Neural progenitor cell (in vitro differentiated cells): ENCODE data around the gene B4GALNT2. TPM values are rescaled to one million over a fixed set of nuclear protein-coding genes. Genes with fewer than 3 reads are reported as not detected.
"Not testable (repeated sequence)": the region's sequence is repeated elsewhere in the genome, so short reads cannot be mapped to it uniquely, and the experiment has no call there.

Experiments
- DNase-seq: peaks from one replicate; pipeline ENCODE4 v3.0.0-alpha.2; 2016; ENCODE audit warnings: low spot score
- H2AFZ ChIP-seq: fragments of 200-600 bp; sonication (generic); replicated peaks from 2 replicates; pipeline ENCODE4 v1.6.1; 2016; ENCODE audit warnings: antibody characterized with exemption
- H3F3A ChIP-seq: fragments of 200-600 bp; sonication (generic); 2 replicates; pipeline ENCODE4 v1.6.1; 2016; ENCODE audit warnings: antibody characterized with exemption, low read depth
- H3K27ac ChIP-seq: fragments of 200-600 bp; sonication (generic); 2 replicates; pipeline ENCODE4 v1.5.1; 2016; ENCODE audit warnings: mild to moderate bottlenecking
- H3K27me3 ChIP-seq: fragments of 200-600 bp; sonication (generic); 2 replicates; pipeline ENCODE4 v1.6.1; 2016; ENCODE audit warnings: mild to moderate bottlenecking, moderate library complexity
- H3K36me3 ChIP-seq: fragments of 200-600 bp; sonication (generic); 2 replicates; pipeline ENCODE4 v1.5.1; 2016
- H3K4me1 ChIP-seq: fragments of 200-600 bp; sonication (generic); 2 replicates; pipeline ENCODE4 v1.6.1; 2016; ENCODE audit warnings: mixed run types
- H3K4me2 ChIP-seq: fragments of 200-600 bp; sonication (generic); 2 replicates; pipeline ENCODE4 v1.6.1; 2016
- H3K4me3 ChIP-seq: fragments of 200-600 bp; sonication (generic); 2 replicates; pipeline ENCODE4 v1.5.1; 2016
- H3K79me2 ChIP-seq: fragments of 200-600 bp; sonication (generic); 2 replicates; pipeline ENCODE4 v1.6.1; 2016; ENCODE audit warnings: low read depth
- H3K9ac ChIP-seq: fragments of 200-600 bp; sonication (generic); 2 replicates; pipeline ENCODE4 v1.6.1; 2016
- H3K9me3 ChIP-seq: fragments of 200-600 bp; sonication (generic); 2 replicates; pipeline ENCODE4 v1.5.1; 2016; ENCODE audit warnings: low read depth
- H4K20me1 ChIP-seq: fragments of 200-600 bp; sonication (generic); 2 replicates; pipeline ENCODE4 v1.6.1; 2016; ENCODE audit warnings: low read depth
- H3K27ac Mint-ChIP-seq: 3 replicates; pipeline ENCODE4 v1.8.0; 2021; ENCODE audit warnings: mixed read lengths
- H3K27me3 Mint-ChIP-seq: 2 replicates; pipeline ENCODE4 v1.8.0; 2022; ENCODE audit warnings: low read depth, mild to moderate bottlenecking, inconsistent platforms, moderate library complexity, mixed read lengths; ENCODE audit not compliant: insufficient read depth
- H3K36me3 Mint-ChIP-seq: 3 replicates; pipeline ENCODE4 v1.8.0; 2021; ENCODE audit warnings: mixed read lengths
- H3K4me1 Mint-ChIP-seq: 3 replicates; pipeline ENCODE4 v1.8.0; 2021; ENCODE audit warnings: mixed read lengths
- H3K4me3 Mint-ChIP-seq: 3 replicates; pipeline ENCODE4 v1.8.0; 2021; ENCODE audit warnings: mild to moderate bottlenecking, moderate library complexity, mixed read lengths
- H3K9me3 Mint-ChIP-seq: 3 replicates; pipeline ENCODE4 v1.8.0; 2020; ENCODE audit warnings: mixed read lengths
- EZH2 ChIP-seq: fragments of 200-600 bp; sonication (generic); IDR thresholded peaks from 2 replicates; pipeline ENCODE4 v1.6.1; 2017; ENCODE audit warnings: antibody characterized with exemption, mild to moderate bottlenecking, moderate library complexity
- EZH2phosphoT487 ChIP-seq: fragments of 200-600 bp; sonication (generic); IDR thresholded peaks from 2 replicates; pipeline ENCODE4 v1.6.1; 2017; ENCODE audit warnings: antibody characterized with exemption
- total RNA-seq: library from RNA; depleted of rRNA; stranded (reverse); fragments of >200 nt; gene quantifications from 2 replicates; pipeline ENCODE4 v1.2.3, GENCODE V29; 2015; ENCODE audit warnings: low replicate concordance
- TF ChIP-seq, protein P1 (sequence below): fragments of 200-600 bp; sonication (generic); IDR thresholded peaks from 2 replicates; pipeline ENCODE4 v1.5.1; 2017; ENCODE audit warnings: antibody characterized with exemption, mild to moderate bottlenecking

Gene B4GALNT2
- total RNA-seq, 1 donor from 2014 or later, result not detected

DNA sequence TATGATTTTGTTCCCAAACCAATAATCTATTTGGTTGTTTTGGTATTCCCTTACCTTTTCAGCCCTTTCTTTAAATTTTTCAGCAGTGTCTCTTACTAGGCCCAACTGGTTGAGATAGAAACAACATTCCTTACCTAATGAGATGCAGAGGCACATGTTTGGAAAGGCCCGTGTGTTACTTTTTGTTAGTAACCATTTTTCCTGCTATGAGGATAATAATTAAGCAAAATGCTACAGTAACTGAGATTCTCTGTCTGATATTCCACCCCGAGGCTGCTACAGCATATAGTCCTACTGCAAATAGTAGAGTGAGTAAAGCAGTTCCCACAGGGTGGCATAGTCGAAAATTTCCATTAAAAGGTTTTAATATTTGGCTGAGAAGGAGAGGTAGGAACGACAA, 10.0 kb upstream of the B4GALNT2 start:
- H3K4me3 ChIP-seq, result no peak overlapping the region
- Mint-ChIP-seq H3K4me3 (no peak overlapping the region), H3K9me3 (peaks cover 14% of the 10 kb centered on the region), H3K36me3 (no peaks in the 10 kb centered on the region), H3K27ac (no peak overlapping the region), H3K4me1 (peaks cover 3% of the 10 kb centered on the region), H3K27me3 (peaks cover 3% of the 10 kb centered on the region)
- H4K20me1 ChIP-seq, result no peaks in the 10 kb centered on the region
- H3K4me2 ChIP-seq, result no peak overlapping the region
- no peaks in the 10 kb centered on the region for H3K9me3 ChIP-seq
- no peak overlapping the region for H2AFZ ChIP-seq
- H3K4me1 ChIP-seq, result peaks cover 2% of the 10 kb centered on the region
- TF ChIP-seq EZH2, result no peak
- TF ChIP-seq, protein P1, sequence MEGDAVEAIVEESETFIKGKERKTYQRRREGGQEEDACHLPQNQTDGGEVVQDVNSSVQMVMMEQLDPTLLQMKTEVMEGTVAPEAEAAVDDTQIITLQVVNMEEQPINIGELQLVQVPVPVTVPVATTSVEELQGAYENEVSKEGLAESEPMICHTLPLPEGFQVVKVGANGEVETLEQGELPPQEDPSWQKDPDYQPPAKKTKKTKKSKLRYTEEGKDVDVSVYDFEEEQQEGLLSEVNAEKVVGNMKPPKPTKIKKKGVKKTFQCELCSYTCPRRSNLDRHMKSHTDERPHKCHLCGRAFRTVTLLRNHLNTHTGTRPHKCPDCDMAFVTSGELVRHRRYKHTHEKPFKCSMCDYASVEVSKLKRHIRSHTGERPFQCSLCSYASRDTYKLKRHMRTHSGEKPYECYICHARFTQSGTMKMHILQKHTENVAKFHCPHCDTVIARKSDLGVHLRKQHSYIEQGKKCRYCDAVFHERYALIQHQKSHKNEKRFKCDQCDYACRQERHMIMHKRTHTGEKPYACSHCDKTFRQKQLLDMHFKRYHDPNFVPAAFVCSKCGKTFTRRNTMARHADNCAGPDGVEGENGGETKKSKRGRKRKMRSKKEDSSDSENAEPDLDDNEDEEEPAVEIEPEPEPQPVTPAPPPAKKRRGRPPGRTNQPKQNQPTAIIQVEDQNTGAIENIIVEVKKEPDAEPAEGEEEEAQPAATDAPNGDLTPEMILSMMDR, result no peak
- TF ChIP-seq EZH2phosphoT487, result no peak
- H3K27ac ChIP-seq, result no peak overlapping the region
- H3K9ac ChIP-seq, result no peak overlapping the region
- H3F3A ChIP-seq, result no peaks in the 10 kb centered on the region
- DNase-seq, result no peak
- no peaks in the 10 kb centered on the region for H3K79me2 ChIP-seq
- no peaks in the 10 kb centered on the region for H3K36me3 ChIP-seq
- no peaks in the 10 kb centered on the region for H3K27me3 ChIP-seq

DNA sequence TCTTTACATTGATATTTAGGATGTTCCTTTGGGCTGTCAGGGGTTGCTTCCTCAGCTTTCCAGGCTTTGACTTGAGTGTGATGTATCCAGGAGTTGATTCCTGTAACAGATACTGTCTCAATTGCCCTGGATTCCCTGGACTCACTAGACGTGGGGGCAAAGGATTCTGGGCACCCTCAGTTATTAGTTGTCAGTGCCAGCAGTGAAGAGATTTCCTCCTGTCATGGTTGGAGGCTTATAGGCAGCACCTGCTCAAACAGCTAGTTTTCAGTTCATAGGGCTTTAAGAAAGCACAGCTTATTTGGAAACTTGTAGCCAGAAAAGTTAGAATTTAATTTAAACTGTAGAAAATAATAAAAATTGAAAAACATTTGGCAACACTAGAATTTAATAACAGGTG, 9.5 kb upstream of the B4GALNT2 start:
- Mint-ChIP-seq H3K36me3 (no peaks in the 10 kb centered on the region), H3K4me3 (no peak overlapping the region), H3K9me3 (peaks cover 18% of the 10 kb centered on the region), H3K4me1 (peaks cover 3% of the 10 kb centered on the region), H3K27ac (no peak overlapping the region), H3K27me3 (peaks cover 3% of the 10 kb centered on the region)
- H3K9ac ChIP-seq, result no peak overlapping the region
- no peak overlapping the region for H3K27ac ChIP-seq
- H3K27me3 ChIP-seq, result no peaks in the 10 kb centered on the region
- no peaks in the 10 kb centered on the region for H3F3A ChIP-seq
- H2AFZ ChIP-seq, result no peak overlapping the region
- no peak overlapping the region for H3K4me3 ChIP-seq
- no peak for DNase-seq
- no peaks in the 10 kb centered on the region for H3K36me3 ChIP-seq
- H3K4me1 ChIP-seq, result no peaks in the 10 kb centered on the region
- H3K4me2 ChIP-seq, result no peak overlapping the region
- TF ChIP-seq EZH2, result no peak
- TF ChIP-seq, protein P1, result no peak
- TF ChIP-seq EZH2phosphoT487, result no peak
- no peaks in the 10 kb centered on the region for H3K79me2 ChIP-seq
- no peaks in the 10 kb centered on the region for H4K20me1 ChIP-seq
- H3K9me3 ChIP-seq, result no peaks in the 10 kb centered on the region

DNA sequence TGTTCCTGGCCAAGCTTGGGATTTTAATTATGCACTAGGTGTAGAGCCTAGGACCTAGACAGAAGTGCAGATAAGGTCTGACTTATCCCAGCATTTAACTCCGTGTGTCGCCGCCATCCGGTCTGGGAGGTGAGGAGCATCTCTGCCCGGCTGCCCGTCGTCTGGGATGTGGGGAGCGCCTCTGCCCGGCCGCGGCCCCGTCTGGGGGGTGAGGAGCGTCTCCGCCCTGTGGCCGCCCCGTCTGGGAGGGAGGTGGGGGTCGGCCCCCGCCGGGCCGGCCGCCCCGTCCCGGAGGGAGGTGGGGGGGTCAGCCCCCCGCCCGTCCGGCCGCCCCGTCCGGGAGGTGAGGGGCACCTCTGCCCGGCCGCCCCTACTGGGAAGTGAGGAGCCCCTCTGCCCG, 7.1 kb upstream of the B4GALNT2 start:
- Histone ChIP-seq H3K9me3 (no peaks in the 10 kb centered on the region), H3K36me3 (no peaks in the 10 kb centered on the region), H3K27ac (no peak overlapping the region), H4K20me1 (no peaks in the 10 kb centered on the region), H2AFZ (no peak overlapping the region), H3K4me1 (no peaks in the 10 kb centered on the region), H3K79me2 (no peaks in the 10 kb centered on the region), H3K4me3 (no peak overlapping the region), H3K27me3 (peaks cover 8% of the 10 kb centered on the region), H3F3A (no peaks in the 10 kb centered on the region), H3K4me2 (no peak overlapping the region), H3K9ac (no peak overlapping the region)
- H3K9me3 Mint-ChIP-seq, result peaks cover 35% of the 10 kb centered on the region
- no peak overlapping the region for H3K4me3 Mint-ChIP-seq
- peaks cover 6% of the 10 kb centered on the region for H3K36me3 Mint-ChIP-seq
- no peak overlapping the region for H3K27ac Mint-ChIP-seq
- peaks cover 3% of the 10 kb centered on the region for H3K4me1 Mint-ChIP-seq
- H3K27me3 Mint-ChIP-seq, result peaks cover 17% of the 10 kb centered on the region
- DNase-seq, result no peak
- TF ChIP-seq EZH2phosphoT487 (no peak), EZH2 (no peak)
- TF ChIP-seq, protein P1, result no peak

- not testable (repeated sequence) for H3K9me3 ChIP-seq
Measured at GRCh38 chr17:49126183-49126859, 6.2 kb upstream of the B4GALNT2 start.

GRCh38 chr17:49129359-49129950, 3.1 kb upstream of the B4GALNT2 start:
- H3F3A ChIP-seq, H3K27ac ChIP-seq, H4K20me1 ChIP-seq, H3K4me1 ChIP-seq, H3K27ac Mint-ChIP-seq, H3K79me2 ChIP-seq, DNase-seq, H3K4me3 Mint-ChIP-seq, H3K36me3 Mint-ChIP-seq, H3K4me3 ChIP-seq, H2AFZ ChIP-seq, H3K36me3 ChIP-seq, H3K4me2 ChIP-seq, H3K9ac ChIP-seq, H3K4me1 Mint-ChIP-seq, H3K9me3 ChIP-seq: not testable (repeated sequence)
- Mint-ChIP-seq H3K9me3 (peaks cover 36% of the 10 kb centered on the region), H3K27me3 (peaks cover 50% of the 10 kb centered on the region)
- peaks cover 48% of the 10 kb centered on the region for H3K27me3 ChIP-seq

More at GRCh38 chr17:49126183-49126859, 6.2 kb upstream of the B4GALNT2 start:
- not testable (repeated sequence) for H3K9ac ChIP-seq, H3K4me2 ChIP-seq, H3F3A ChIP-seq, DNase-seq, H3K4me1 Mint-ChIP-seq, H4K20me1 ChIP-seq, H3K36me3 ChIP-seq, H3K4me1 ChIP-seq, H3K4me3 Mint-ChIP-seq, H3K36me3 Mint-ChIP-seq, H3K4me3 ChIP-seq, H3K27ac Mint-ChIP-seq, H3K79me2 ChIP-seq, H3K27ac ChIP-seq, H2AFZ ChIP-seq
- peaks cover 17% of the 10 kb centered on the region for H3K27me3 ChIP-seq
- Mint-ChIP-seq H3K27me3 (peaks cover 24% of the 10 kb centered on the region), H3K9me3 (peaks cover 40% of the 10 kb centered on the region)
